GM23338 (cell line): ENCODE data around the gene SRGAP1.

Experiments used
- EZH2 ChIP-seq: fragments of 200-600 bp; sonication (generic); IDR thresholded peaks from one replicate; pipeline ENCODE4 v1.8.0; 2017; ENCODE audit warnings: antibody characterized with exemption, mild to moderate bottlenecking, low read depth; ENCODE audit not compliant: unreplicated experiment
- EZH2phosphoT487 ChIP-seq: fragments of 200-600 bp; sonication (generic); IDR thresholded peaks from one replicate; pipeline ENCODE4 v1.8.1; 2018; ENCODE audit warnings: antibody characterized with exemption; ENCODE audit not compliant: unreplicated experiment
- JUNB ChIP-seq: IDR thresholded peaks from one replicate; pipeline ENCODE4 v1.6.1; 2016; ENCODE audit warnings: antibody characterized with exemption; ENCODE audit not compliant: unreplicated experiment
- POLR2AphosphoS5 ChIP-seq: IDR thresholded peaks from 2 replicates; pipeline ENCODE4 v1.6.1; 2016; ENCODE audit warnings: antibody characterized with exemption, low read depth
- ZNF114 ChIP-seq: fragments of 250-450 bp; sonication (Bioruptor Pico); IDR thresholded peaks from 2 replicates; pipeline ENCODE4 v1.5.0; 2020; ENCODE audit warnings: mild to moderate bottlenecking, moderate library complexity
- TF ChIP-seq, protein P1 (sequence below): fragments of 250-450 bp; sonication (Bioruptor Pico); IDR thresholded peaks from 2 replicates; pipeline ENCODE4 v1.5.0; 2020; ENCODE audit warnings: mild to moderate bottlenecking, moderate library complexity
- TF ChIP-seq, protein P2 (sequence below): IDR thresholded peaks from one replicate; pipeline ENCODE4 v1.6.1; 2018; ENCODE audit warnings: antibody characterized with exemption; ENCODE audit not compliant: unreplicated experiment
- TF ChIP-seq, protein P3 (sequence below), 2 experiments: fragments of 200-600 bp in 1 of 2; sonication (generic) in 1 of 2; conservative IDR thresholded peaks; 2 replicates each; pipeline versions ENCODE4 v1.5.1 to v1.6.1; 2016 to 2017; ENCODE audit warnings: antibody characterized with exemption in 2 of 2, low read depth in 2 of 2, mild to moderate bottlenecking in 2 of 2, moderate library complexity in 1 of 2

DNA sequence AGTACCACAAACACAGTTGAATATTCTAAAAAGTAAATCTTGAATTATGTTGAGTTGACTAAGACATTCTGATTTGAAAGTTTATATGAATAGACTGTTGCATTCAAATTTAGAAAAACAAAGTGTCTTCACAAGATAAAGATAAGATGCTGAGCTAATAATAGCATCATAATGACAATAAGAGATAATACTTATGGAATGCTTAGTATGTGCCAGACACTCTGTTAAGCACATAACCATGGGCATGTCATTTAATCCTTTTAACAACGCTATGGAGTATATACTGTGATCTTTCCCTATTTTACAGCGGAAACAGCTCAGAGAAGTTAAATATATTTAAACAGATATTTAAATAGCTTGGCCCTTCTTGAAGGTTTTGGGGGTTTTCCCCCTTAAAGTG is 163.4 kb downstream of the SRGAP1 start:
- TF ChIP-seq, protein P1, sequence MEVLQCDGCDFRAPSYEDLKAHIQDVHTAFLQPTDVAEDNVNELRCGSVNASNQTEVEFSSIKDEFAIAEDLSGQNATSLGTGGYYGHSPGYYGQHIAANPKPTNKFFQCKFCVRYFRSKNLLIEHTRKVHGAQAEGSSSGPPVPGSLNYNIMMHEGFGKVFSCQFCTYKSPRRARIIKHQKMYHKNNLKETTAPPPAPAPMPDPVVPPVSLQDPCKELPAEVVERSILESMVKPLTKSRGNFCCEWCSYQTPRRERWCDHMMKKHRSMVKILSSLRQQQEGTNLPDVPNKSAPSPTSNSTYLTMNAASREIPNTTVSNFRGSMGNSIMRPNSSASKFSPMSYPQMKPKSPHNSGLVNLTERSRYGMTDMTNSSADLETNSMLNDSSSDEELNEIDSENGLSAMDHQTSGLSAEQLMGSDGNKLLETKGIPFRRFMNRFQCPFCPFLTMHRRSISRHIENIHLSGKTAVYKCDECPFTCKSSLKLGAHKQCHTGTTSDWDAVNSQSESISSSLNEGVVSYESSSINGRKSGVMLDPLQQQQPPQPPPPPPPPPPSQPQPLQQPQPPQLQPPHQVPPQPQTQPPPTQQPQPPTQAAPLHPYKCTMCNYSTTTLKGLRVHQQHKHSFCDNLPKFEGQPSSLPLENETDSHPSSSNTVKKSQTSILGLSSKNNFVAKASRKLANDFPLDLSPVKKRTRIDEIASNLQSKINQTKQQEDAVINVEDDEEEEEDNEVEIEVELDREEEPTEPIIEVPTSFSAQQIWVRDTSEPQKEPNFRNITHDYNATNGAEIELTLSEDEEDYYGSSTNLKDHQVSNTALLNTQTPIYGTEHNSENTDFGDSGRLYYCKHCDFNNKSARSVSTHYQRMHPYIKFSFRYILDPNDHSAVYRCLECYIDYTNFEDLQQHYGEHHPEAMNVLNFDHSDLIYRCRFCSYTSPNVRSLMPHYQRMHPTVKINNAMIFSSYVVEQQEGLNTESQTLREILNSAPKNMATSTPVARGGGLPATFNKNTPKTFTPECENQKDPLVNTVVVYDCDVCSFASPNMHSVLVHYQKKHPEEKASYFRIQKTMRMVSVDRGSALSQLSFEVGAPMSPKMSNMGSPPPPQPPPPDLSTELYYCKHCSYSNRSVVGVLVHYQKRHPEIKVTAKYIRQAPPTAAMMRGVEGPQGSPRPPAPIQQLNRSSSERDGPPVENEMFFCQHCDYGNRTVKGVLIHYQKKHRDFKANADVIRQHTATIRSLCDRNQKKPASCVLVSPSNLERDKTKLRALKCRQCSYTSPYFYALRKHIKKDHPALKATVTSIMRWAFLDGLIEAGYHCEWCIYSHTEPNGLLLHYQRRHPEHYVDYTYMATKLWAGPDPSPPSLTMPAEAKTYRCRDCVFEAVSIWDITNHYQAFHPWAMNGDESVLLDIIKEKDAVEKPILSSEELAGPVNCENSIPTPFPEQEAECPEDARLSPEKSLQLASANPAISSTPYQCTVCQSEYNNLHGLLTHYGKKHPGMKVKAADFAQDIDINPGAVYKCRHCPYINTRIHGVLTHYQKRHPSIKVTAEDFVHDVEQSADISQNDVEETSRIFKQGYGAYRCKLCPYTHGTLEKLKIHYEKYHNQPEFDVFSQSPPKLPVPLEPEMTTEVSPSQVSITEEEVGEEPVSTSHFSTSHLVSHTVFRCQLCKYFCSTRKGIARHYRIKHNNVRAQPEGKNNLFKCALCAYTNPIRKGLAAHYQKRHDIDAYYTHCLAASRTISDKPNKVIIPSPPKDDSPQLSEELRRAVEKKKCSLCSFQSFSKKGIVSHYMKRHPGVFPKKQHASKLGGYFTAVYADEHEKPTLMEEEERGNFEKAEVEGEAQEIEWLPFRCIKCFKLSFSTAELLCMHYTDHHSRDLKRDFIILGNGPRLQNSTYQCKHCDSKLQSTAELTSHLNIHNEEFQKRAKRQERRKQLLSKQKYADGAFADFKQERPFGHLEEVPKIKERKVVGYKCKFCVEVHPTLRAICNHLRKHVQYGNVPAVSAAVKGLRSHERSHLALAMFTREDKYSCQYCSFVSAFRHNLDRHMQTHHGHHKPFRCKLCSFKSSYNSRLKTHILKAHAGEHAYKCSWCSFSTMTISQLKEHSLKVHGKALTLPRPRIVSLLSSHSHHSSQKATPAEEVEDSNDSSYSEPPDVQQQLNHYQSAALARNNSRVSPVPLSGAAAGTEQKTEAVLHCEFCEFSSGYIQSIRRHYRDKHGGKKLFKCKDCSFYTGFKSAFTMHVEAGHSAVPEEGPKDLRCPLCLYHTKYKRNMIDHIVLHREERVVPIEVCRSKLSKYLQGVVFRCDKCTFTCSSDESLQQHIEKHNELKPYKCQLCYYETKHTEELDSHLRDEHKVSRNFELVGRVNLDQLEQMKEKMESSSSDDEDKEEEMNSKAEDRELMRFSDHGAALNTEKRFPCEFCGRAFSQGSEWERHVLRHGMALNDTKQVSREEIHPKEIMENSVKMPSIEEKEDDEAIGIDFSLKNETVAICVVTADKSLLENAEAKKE (CRISPR knock-in tag) = no peak
- TF ChIP-seq, protein P2, sequence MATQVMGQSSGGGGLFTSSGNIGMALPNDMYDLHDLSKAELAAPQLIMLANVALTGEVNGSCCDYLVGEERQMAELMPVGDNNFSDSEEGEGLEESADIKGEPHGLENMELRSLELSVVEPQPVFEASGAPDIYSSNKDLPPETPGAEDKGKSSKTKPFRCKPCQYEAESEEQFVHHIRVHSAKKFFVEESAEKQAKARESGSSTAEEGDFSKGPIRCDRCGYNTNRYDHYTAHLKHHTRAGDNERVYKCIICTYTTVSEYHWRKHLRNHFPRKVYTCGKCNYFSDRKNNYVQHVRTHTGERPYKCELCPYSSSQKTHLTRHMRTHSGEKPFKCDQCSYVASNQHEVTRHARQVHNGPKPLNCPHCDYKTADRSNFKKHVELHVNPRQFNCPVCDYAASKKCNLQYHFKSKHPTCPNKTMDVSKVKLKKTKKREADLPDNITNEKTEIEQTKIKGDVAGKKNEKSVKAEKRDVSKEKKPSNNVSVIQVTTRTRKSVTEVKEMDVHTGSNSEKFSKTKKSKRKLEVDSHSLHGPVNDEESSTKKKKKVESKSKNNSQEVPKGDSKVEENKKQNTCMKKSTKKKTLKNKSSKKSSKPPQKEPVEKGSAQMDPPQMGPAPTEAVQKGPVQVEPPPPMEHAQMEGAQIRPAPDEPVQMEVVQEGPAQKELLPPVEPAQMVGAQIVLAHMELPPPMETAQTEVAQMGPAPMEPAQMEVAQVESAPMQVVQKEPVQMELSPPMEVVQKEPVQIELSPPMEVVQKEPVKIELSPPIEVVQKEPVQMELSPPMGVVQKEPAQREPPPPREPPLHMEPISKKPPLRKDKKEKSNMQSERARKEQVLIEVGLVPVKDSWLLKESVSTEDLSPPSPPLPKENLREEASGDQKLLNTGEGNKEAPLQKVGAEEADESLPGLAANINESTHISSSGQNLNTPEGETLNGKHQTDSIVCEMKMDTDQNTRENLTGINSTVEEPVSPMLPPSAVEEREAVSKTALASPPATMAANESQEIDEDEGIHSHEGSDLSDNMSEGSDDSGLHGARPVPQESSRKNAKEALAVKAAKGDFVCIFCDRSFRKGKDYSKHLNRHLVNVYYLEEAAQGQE = no peak
- TF ChIP-seq EZH2 (no peak), POLR2AphosphoS5 (no peak), ZNF114 (no peak), EZH2phosphoT487 (no peak), JUNB (no peak)
- TF ChIP-seq, protein P3, sequence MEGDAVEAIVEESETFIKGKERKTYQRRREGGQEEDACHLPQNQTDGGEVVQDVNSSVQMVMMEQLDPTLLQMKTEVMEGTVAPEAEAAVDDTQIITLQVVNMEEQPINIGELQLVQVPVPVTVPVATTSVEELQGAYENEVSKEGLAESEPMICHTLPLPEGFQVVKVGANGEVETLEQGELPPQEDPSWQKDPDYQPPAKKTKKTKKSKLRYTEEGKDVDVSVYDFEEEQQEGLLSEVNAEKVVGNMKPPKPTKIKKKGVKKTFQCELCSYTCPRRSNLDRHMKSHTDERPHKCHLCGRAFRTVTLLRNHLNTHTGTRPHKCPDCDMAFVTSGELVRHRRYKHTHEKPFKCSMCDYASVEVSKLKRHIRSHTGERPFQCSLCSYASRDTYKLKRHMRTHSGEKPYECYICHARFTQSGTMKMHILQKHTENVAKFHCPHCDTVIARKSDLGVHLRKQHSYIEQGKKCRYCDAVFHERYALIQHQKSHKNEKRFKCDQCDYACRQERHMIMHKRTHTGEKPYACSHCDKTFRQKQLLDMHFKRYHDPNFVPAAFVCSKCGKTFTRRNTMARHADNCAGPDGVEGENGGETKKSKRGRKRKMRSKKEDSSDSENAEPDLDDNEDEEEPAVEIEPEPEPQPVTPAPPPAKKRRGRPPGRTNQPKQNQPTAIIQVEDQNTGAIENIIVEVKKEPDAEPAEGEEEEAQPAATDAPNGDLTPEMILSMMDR (conservative IDR thresholded peaks at IDR 0.05; ENCODE audit: low read depth in 2 of 2) = no peak
